H9 (cell line): ENCODE data around the gene PRELID2. TPM values are rescaled to one million over a fixed set of nuclear protein-coding genes. Genes with fewer than 3 reads are reported as not detected.
A peak's percentile ranks its signal among the peaks of the same experiment; 100 is the strongest.

Experiments used
- DNase-seq: peaks from one replicate; pipeline ENCODE4 v3.0.0-alpha.2; 2017
- H2AFZ ChIP-seq: one replicate; pipeline ENCODE4 v1.6.1; 2013; ENCODE audit warnings: mild to moderate bottlenecking, low read length, control low read depth, moderate library complexity
- H2AK5ac ChIP-seq: 2 replicates; pipeline ENCODE4 v1.6.1; 2013; ENCODE audit warnings: low read length, control low read depth, mixed read lengths; ENCODE audit not compliant: insufficient read length
- H2BK120ac ChIP-seq: one replicate; pipeline ENCODE4 v1.6.1; 2013; ENCODE audit warnings: low read depth, mild to moderate bottlenecking, low read length, control low read depth, inconsistent platforms; ENCODE audit not compliant: poor library complexity, severe bottlenecking
- H2BK12ac ChIP-seq: 2 replicates; pipeline ENCODE4 v1.6.1; 2013; ENCODE audit warnings: low read length, control low read depth, mixed read lengths, low read depth; ENCODE audit not compliant: insufficient read length
- H2BK15ac ChIP-seq: 2 replicates; pipeline ENCODE4 v1.6.1; 2013; ENCODE audit warnings: low read depth, low read length, control low read depth
- H2BK20ac ChIP-seq: one replicate; pipeline ENCODE4 v1.6.1; 2013; ENCODE audit warnings: low read depth, mild to moderate bottlenecking, low read length, control low read depth, inconsistent platforms; ENCODE audit not compliant: poor library complexity, severe bottlenecking
- H2BK5ac ChIP-seq: 2 replicates; pipeline ENCODE4 v1.6.1; 2013; ENCODE audit warnings: low read length, control low read depth, mixed read lengths; ENCODE audit not compliant: insufficient read length
- H3K14ac ChIP-seq: 2 replicates; pipeline ENCODE4 v1.6.1; 2013; ENCODE audit warnings: low read length, control low read depth; ENCODE audit not compliant: insufficient read depth
- H3K18ac ChIP-seq: 2 replicates; pipeline ENCODE4 v1.6.1; 2013; ENCODE audit warnings: low read depth, mild to moderate bottlenecking, mixed read lengths, low read length, control low read depth; ENCODE audit not compliant: insufficient read length
- H3K23ac ChIP-seq: 2 replicates; pipeline ENCODE4 v1.6.1; 2013; ENCODE audit warnings: low read length, control low read depth, mixed read lengths, low read depth; ENCODE audit not compliant: insufficient read length
- H3K23me2 ChIP-seq: 2 replicates; pipeline ENCODE4 v1.6.1; 2013; ENCODE audit warnings: low read depth, mild to moderate bottlenecking, mixed read lengths, low read length, control low read depth; ENCODE audit not compliant: insufficient read length, poor library complexity, severe bottlenecking
- H3K27ac ChIP-seq: 2 replicates; pipeline ENCODE4 v1.5.1; 2013; ENCODE audit warnings: low read length, control low read depth, mixed read lengths, low read depth; ENCODE audit not compliant: insufficient read length
- H3K27me3 ChIP-seq: 2 replicates; pipeline ENCODE4 v1.6.1; 2013; ENCODE audit warnings: low read length, control low read depth, inconsistent platforms; ENCODE audit not compliant: insufficient read depth
- H3K4ac ChIP-seq: 2 replicates; pipeline ENCODE4 v1.6.1; 2013; ENCODE audit warnings: low read depth, mild to moderate bottlenecking, control low read depth, inconsistent platforms, low read length, moderate library complexity
- H3K4me1 ChIP-seq: 2 replicates; pipeline ENCODE4 v1.6.1; 2013; ENCODE audit warnings: low read length, control low read depth, inconsistent platforms; ENCODE audit not compliant: insufficient read depth
- H3K4me2 ChIP-seq: 2 replicates; pipeline ENCODE4 v1.6.1; 2013; ENCODE audit warnings: low read length, control low read depth, mixed read lengths; ENCODE audit not compliant: insufficient read length, insufficient read depth
- H3K56ac ChIP-seq: 2 replicates; pipeline ENCODE4 v1.6.1; 2013; ENCODE audit warnings: low read depth, mild to moderate bottlenecking, mixed read lengths, low read length, control low read depth; ENCODE audit not compliant: insufficient read length
- H3K79me1 ChIP-seq: 2 replicates; pipeline ENCODE4 v1.6.1; 2013; ENCODE audit warnings: low read depth, mild to moderate bottlenecking, moderate library complexity, low read length, control low read depth, inconsistent platforms; ENCODE audit not compliant: insufficient read depth, poor library complexity, severe bottlenecking
- H3K79me2 ChIP-seq: 2 replicates; pipeline ENCODE4 v1.6.1; 2013; ENCODE audit warnings: low read length, control low read depth, inconsistent platforms; ENCODE audit not compliant: insufficient read depth
- H3K9ac ChIP-seq: 2 replicates; pipeline ENCODE4 v1.6.1; 2013; ENCODE audit warnings: low read length, control low read depth, mixed read lengths; ENCODE audit not compliant: insufficient read length; ENCODE audit errors: extremely low read depth
- H3K9me3 ChIP-seq: one replicate; pipeline ENCODE4 v1.6.1; 2013; ENCODE audit warnings: low read depth, low read length, inconsistent platforms; ENCODE audit not compliant: control insufficient read depth
- H3T11ph ChIP-seq: one replicate; pipeline ENCODE4 v1.6.1; 2013; ENCODE audit warnings: mild to moderate bottlenecking, low read length, control low read depth, inconsistent platforms
- H4K20me1 ChIP-seq: one replicate; pipeline ENCODE4 v1.6.1; 2013; ENCODE audit not compliant: control insufficient read depth, insufficient read length, insufficient read depth
- H4K5ac ChIP-seq: 2 replicates; pipeline ENCODE4 v1.6.1; 2013; ENCODE audit warnings: low read depth, mild to moderate bottlenecking, mixed read lengths, low read length, control low read depth; ENCODE audit not compliant: insufficient read length
- H4K8ac ChIP-seq: replicated peaks from 2 replicates; pipeline ENCODE4 v1.6.1; 2013; ENCODE audit warnings: low read length, control low read depth, mixed read lengths, low read depth; ENCODE audit not compliant: insufficient read length
- H4K91ac ChIP-seq: 2 replicates; pipeline ENCODE4 v1.6.1; 2013; ENCODE audit warnings: low read depth, mild to moderate bottlenecking, moderate library complexity, mixed read lengths, low read length, control low read depth; ENCODE audit not compliant: insufficient read length
- H3K27ac Mint-ChIP-seq, 3 experiments: 2 replicates in 2 of 3; 3 replicates in 1 of 3; pipeline ENCODE4 v1.8.0; 2020 to 2021; ENCODE audit warnings: mixed read lengths in 3 of 3, mild to moderate bottlenecking in 1 of 3, moderate library complexity in 1 of 3
- H3K27me3 Mint-ChIP-seq: 2 replicates; pipeline ENCODE4 v1.8.0; 2021; ENCODE audit warnings: low read depth, mild to moderate bottlenecking, moderate library complexity, mixed read lengths
- H3K36me3 Mint-ChIP-seq, 3 experiments: 2 replicates in 2 of 3; 3 replicates in 1 of 3; pipeline ENCODE4 v1.8.0; 2020 to 2021; ENCODE audit warnings: low read depth in 3 of 3, mixed read lengths in 3 of 3; ENCODE audit not compliant: insufficient read depth in 1 of 3
- H3K4me1 Mint-ChIP-seq, 2 experiments: 2 replicates each; pipeline ENCODE4 v1.8.0; 2020; ENCODE audit warnings: mixed read lengths in 2 of 2
- H3K4me3 Mint-ChIP-seq, 2 experiments: 2 replicates in 1 of 2; 3 replicates in 1 of 2; pipeline ENCODE4 v1.8.0; 2020 to 2021; ENCODE audit warnings: mild to moderate bottlenecking in 2 of 2, mixed read lengths in 2 of 2, moderate library complexity in 1 of 2
- H3K9me3 Mint-ChIP-seq, 2 experiments: 2 replicates in 1 of 2; 3 replicates in 1 of 2; pipeline ENCODE4 v1.8.0; 2020; ENCODE audit warnings: mild to moderate bottlenecking in 2 of 2, mixed read lengths in 2 of 2, moderate library complexity in 1 of 2
- CTCF ChIP-seq: fragments of 200-600 bp; sonication (generic); conservative IDR thresholded peaks from 3 replicates; pipeline ENCODE4 v1.8.0; 2021; ENCODE audit warnings: antibody characterized with exemption, mild to moderate bottlenecking
- WGBS: extraction: QIAGEN DNeasy Blood & Tissue Kit; methylation state at CpG from one replicate; pipeline ENCODE4 v1.1.7; 2013; ENCODE audit warnings: missing lambda C conversion rate, low lambda C conversion rate, mixed read lengths; ENCODE audit not compliant: insufficient read length; ENCODE audit errors: extremely low coverage; 5-methylcytosine and 5-hydroxymethylcytosine counted together
- total RNA-seq: library from RNA; stranded (reverse); gene quantifications from 2 replicates; pipeline ENCODE4 v1.2.1, GENCODE V29; 2021

Gene PRELID2
- total RNA-seq, 1 experiment from 2014 or later, result 13.2 TPM

- H3K4me1 Mint-ChIP-seq, result peaks cover 15 to 18% of the 10 kb centered on the region in 2 experiments
- no peak overlapping the region for H2BK12ac ChIP-seq
- H3K27me3 Mint-ChIP-seq, result no peaks in the 10 kb centered on the region
- no peak overlapping the region for H3T11ph ChIP-seq
- no peak overlapping the region for H3K18ac ChIP-seq
- no peaks in the 10 kb centered on the region for H4K20me1 ChIP-seq
- no peak overlapping the region for H2BK120ac ChIP-seq
- no CpG with 5 or more reads among the region's 2 CpGs for WGBS
- H2AK5ac ChIP-seq, result no peak overlapping the region
- H3K27me3 ChIP-seq, result no peaks in the 10 kb centered on the region
- no peak overlapping the region for H3K4ac ChIP-seq
- no peak overlapping the region for H3K4me2 ChIP-seq
- no peak for DNase-seq
- H3K27ac ChIP-seq, result no peak overlapping the region
- H3K9me3 ChIP-seq, result no peaks in the 10 kb centered on the region
- no peak overlapping the region for H2BK5ac ChIP-seq
- no peak overlapping the region for H4K5ac ChIP-seq
- H3K9me3 Mint-ChIP-seq, result no peaks in the 10 kb centered on the region; a peak in 1 of 5 replicates
- H3K9ac ChIP-seq, result no peak overlapping the region
- H3K4me1 ChIP-seq, result peaks cover 5% of the 10 kb centered on the region; the same call in 1 of the 2 replicates
- no peaks in the 10 kb centered on the region for H3K79me2 ChIP-seq
- H3K4me3 Mint-ChIP-seq, result peak overlapping the region in 1 of 2 experiments; percentile 43; a peak in 2 of 5 replicates
- H4K91ac ChIP-seq, result no peak overlapping the region
- H3K27ac Mint-ChIP-seq, result no peak overlapping the region
- H3K36me3 Mint-ChIP-seq, result no peaks in the 10 kb centered on the region
- no peak overlapping the region for H2AFZ ChIP-seq
- no peak overlapping the region for H2BK20ac ChIP-seq
- TF ChIP-seq CTCF, result no peak
- H3K23ac ChIP-seq, result no peak overlapping the region
- H3K56ac ChIP-seq, result no peak overlapping the region
- no peak overlapping the region for H2BK15ac ChIP-seq
- H3K23me2 ChIP-seq, result peaks cover 4% of the 10 kb centered on the region
- no peaks in the 10 kb centered on the region for H3K79me1 ChIP-seq
- no peak overlapping the region for H4K8ac ChIP-seq
- H3K14ac ChIP-seq, result no peak overlapping the region
Observed at GRCh38 chr5:145854651-145855258, 19.6 kb upstream of the PRELID2 start.
